ENCODE results near the gene ADCY10.

Gene ADCY10

DNA sequence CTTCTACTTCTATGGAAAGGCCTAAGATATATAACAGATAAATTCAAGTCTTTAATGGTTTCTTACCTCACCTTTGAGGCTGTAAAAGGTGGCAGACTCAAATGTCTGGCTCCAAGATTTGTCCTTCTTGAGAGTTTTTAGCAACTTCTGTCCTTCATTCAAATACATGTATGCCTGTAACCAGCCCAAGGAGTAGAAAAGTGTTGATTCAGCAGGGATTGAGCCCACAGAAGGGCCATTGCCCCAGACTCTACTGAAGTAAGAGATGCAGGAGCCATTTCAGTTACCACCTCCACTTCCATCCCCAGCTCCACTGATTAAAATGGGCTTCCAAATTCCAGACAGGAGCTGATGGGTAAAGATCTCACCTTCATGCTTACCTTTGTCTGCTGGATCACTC is 80.0 kb downstream of the ADCY10 start:
- TF ChIP-seq FOXP2 (optimal IDR thresholded peaks at IDR 0.05; ENCODE audit: borderline replicate concordance, extremely low read depth, extremely low read length, insufficient read depth) (no peak), SIN3A (IDR thresholded peaks at IDR 0.05; ENCODE audit: borderline replicate concordance, insufficient read depth, low read length) (no peak), POLR2AphosphoS5 (IDR thresholded peaks at IDR 0.05; ENCODE audit: low read depth, low read length) (no peak), TAF1 (IDR thresholded peaks at IDR 0.05; ENCODE audit: borderline replicate concordance, insufficient read depth, low read length) (no peak)
- TF ChIP-seq, protein P1, sequence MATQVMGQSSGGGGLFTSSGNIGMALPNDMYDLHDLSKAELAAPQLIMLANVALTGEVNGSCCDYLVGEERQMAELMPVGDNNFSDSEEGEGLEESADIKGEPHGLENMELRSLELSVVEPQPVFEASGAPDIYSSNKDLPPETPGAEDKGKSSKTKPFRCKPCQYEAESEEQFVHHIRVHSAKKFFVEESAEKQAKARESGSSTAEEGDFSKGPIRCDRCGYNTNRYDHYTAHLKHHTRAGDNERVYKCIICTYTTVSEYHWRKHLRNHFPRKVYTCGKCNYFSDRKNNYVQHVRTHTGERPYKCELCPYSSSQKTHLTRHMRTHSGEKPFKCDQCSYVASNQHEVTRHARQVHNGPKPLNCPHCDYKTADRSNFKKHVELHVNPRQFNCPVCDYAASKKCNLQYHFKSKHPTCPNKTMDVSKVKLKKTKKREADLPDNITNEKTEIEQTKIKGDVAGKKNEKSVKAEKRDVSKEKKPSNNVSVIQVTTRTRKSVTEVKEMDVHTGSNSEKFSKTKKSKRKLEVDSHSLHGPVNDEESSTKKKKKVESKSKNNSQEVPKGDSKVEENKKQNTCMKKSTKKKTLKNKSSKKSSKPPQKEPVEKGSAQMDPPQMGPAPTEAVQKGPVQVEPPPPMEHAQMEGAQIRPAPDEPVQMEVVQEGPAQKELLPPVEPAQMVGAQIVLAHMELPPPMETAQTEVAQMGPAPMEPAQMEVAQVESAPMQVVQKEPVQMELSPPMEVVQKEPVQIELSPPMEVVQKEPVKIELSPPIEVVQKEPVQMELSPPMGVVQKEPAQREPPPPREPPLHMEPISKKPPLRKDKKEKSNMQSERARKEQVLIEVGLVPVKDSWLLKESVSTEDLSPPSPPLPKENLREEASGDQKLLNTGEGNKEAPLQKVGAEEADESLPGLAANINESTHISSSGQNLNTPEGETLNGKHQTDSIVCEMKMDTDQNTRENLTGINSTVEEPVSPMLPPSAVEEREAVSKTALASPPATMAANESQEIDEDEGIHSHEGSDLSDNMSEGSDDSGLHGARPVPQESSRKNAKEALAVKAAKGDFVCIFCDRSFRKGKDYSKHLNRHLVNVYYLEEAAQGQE (IDR thresholded peaks at IDR 0.05; ENCODE audit: insufficient read depth in 1 of 2, low read depth in 2 of 2, low read length in 2 of 2) = no peak

DNA sequence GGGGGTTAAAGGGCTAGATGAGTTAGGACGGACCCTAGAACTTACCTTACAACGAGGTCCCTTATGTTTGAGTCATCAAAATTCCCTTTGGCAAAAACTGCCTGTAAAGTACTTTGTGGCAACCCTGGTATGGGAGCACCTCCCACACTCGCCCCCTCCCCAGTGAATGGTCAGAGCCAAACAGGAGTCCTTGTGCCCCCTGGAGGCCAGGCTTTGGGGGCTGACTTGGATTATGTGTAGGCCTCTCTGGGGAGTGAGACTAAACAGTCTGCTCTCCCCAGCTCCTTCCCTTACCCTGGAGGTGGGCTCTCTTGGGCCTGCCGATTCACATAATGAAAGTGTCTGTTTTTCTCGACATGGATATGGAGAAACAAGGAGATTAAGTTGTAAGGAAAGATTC is 81.2 kb downstream of the ADCY10 start:
- TF ChIP-seq TAF1 (IDR thresholded peaks at IDR 0.05; ENCODE audit: borderline replicate concordance, insufficient read depth, low read length) (no peak), POLR2AphosphoS5 (IDR thresholded peaks at IDR 0.05; ENCODE audit: low read depth, low read length) (no peak), FOXP2 (optimal IDR thresholded peaks at IDR 0.05; ENCODE audit: borderline replicate concordance, extremely low read depth, extremely low read length, insufficient read depth) (no peak), SIN3A (IDR thresholded peaks at IDR 0.05; ENCODE audit: borderline replicate concordance, insufficient read depth, low read length) (no peak)
- TF ChIP-seq, protein P1 (IDR thresholded peaks at IDR 0.05; ENCODE audit: insufficient read depth in 1 of 2, low read depth in 2 of 2, low read length in 2 of 2) = no peak

DNA sequence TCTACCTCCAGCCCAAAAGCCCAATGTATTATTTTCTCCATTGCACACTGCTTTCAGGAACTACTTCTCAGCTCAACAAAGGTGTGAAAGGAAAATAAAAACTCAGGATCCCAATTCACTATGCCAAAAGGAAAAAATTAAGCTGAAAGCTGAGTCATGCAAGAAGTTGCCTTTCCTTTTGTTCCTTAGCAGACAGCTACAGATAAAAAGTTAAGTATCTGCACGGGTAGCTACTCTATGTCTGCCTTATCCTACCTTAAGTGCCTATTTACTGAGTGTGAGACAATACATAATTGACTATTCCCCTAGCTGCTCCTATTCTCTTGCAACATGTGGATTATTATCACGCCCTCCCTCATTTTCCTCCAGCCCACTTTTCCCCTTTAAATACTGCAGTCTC is 84.1 kb downstream of the ADCY10 start:
- TF ChIP-seq TAF1 (IDR thresholded peaks at IDR 0.05; ENCODE audit: borderline replicate concordance, insufficient read depth, low read length) (no peak), FOXP2 (optimal IDR thresholded peaks at IDR 0.05; ENCODE audit: borderline replicate concordance, extremely low read depth, extremely low read length, insufficient read depth) (no peak), POLR2AphosphoS5 (IDR thresholded peaks at IDR 0.05; ENCODE audit: low read depth, low read length) (no peak), SIN3A (IDR thresholded peaks at IDR 0.05; ENCODE audit: borderline replicate concordance, insufficient read depth, low read length) (no peak)
- TF ChIP-seq, protein P1 (IDR thresholded peaks at IDR 0.05; ENCODE audit: insufficient read depth in 1 of 2, low read depth in 2 of 2, low read length in 2 of 2) = no peak

DNA sequence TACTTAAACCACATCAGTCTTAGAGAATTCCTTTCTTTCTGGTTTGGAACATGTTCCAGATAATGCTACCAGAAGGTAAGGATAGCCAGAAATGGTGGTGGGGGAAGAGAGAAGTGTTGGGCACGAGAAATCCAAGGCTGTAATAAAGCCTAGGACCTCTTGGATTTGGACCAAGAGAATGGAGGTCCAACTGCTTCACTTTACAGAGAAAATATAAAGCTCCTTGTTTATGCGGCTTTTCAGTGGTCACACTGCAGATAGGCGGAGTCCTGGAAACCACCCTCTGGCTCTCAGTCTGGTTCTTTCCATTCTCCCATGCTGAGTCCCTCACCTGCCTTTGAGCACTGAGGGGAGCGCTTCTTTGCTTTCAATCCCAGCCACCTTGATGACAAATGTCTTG is 87.8 kb downstream of the ADCY10 start:
- TF ChIP-seq TAF1 (IDR thresholded peaks at IDR 0.05; ENCODE audit: borderline replicate concordance, insufficient read depth, low read length) (no peak), FOXP2 (optimal IDR thresholded peaks at IDR 0.05; ENCODE audit: borderline replicate concordance, extremely low read depth, extremely low read length, insufficient read depth) (no peak), SIN3A (IDR thresholded peaks at IDR 0.05; ENCODE audit: borderline replicate concordance, insufficient read depth, low read length) (no peak), POLR2AphosphoS5 (IDR thresholded peaks at IDR 0.05; ENCODE audit: low read depth, low read length) (no peak)
- TF ChIP-seq, protein P1 (IDR thresholded peaks at IDR 0.05; ENCODE audit: insufficient read depth in 1 of 2, low read depth in 2 of 2, low read length in 2 of 2) = no peak
